ENCODE results near the gene FBLN1. TPM values are rescaled to one million over a fixed set of nuclear protein-coding genes. Genes with fewer than 3 reads are reported as not detected.
"Not testable (repeated sequence)": the region's sequence is repeated elsewhere in the genome, so short reads cannot be mapped to it uniquely, and the experiment has no call there.

FBLN1 gene
- polyA plus RNA-seq, 3 donors, result 0.03 to 0.17 TPM; not detected in 1

DNA sequence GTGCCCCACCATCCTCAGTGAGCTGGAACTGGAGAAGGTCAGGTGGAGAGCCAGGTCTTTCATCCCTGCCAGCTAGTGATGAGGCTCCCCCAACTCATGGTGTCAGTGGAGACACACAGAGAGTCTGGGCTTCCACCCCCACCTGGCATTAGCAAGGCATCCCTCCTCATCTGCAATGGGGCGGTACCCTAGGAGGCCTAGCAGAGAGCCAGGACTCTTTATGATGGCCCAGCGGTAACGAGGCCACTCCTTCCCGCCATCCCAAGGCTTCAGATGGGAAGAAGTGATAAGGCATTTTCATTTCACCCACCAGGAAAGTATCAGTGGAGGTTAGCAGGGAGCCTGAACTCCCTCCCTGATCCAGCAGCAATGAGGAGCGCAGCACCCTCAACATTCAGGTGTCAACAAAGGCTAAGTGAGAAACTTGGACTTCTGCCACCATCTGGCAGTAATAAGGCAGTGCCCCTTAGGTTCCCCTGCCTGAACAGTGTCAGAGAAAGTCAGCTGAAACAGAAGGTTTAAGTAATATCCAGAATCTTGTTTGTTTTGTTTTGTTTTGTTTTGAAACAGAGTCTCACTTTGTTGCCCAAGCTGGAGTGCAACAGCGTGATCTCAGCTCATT lies 40.5 kb upstream of the FBLN1 start:
- Mint-ChIP-seq H3K36me3 (no peaks in the 10 kb centered on the region), H3K27me3 (ENCODE audit: low read depth in 3 of 3) (peaks cover 2 to 13% (median 2%) of the 10 kb centered on the region in 3 donors), H3K4me1 (no peaks in the 10 kb centered on the region), H3K4me3 (no peak overlapping the region), H3K9me3 (peaks cover 0 to 6% (median 2%) of the 10 kb centered on the region in 7 donors), H3K27ac (no peak overlapping the region)
- H3K4me1 ChIP-seq (ENCODE audit: control insufficient read depth in 1 of 2, insufficient read depth in 2 of 2, low read length in 2 of 2), result no peaks in the 10 kb centered on the region
- no peak for DNase-seq
- H3K27ac ChIP-seq (ENCODE audit: low read depth in 1 of 2, low read length in 2 of 2), result no peak overlapping the region
- H3K4me2 ChIP-seq (replicated peaks; ENCODE audit: extremely low read depth, low read length, poor library complexity, severe bottlenecking), result no peak overlapping the region
- TF ChIP-seq, protein P1, sequence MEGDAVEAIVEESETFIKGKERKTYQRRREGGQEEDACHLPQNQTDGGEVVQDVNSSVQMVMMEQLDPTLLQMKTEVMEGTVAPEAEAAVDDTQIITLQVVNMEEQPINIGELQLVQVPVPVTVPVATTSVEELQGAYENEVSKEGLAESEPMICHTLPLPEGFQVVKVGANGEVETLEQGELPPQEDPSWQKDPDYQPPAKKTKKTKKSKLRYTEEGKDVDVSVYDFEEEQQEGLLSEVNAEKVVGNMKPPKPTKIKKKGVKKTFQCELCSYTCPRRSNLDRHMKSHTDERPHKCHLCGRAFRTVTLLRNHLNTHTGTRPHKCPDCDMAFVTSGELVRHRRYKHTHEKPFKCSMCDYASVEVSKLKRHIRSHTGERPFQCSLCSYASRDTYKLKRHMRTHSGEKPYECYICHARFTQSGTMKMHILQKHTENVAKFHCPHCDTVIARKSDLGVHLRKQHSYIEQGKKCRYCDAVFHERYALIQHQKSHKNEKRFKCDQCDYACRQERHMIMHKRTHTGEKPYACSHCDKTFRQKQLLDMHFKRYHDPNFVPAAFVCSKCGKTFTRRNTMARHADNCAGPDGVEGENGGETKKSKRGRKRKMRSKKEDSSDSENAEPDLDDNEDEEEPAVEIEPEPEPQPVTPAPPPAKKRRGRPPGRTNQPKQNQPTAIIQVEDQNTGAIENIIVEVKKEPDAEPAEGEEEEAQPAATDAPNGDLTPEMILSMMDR (IDR thresholded peaks at IDR 0.05), result no peak
- H3K27me3 ChIP-seq (ENCODE audit: control insufficient read depth in 2 of 2, insufficient read depth in 2 of 2, low read length in 2 of 2), result no peaks in the 10 kb centered on the region
- H3K9ac ChIP-seq (ENCODE audit: insufficient read depth, low read length, poor library complexity, severe bottlenecking), result no peak overlapping the region
- WGBS (ENCODE audit: insufficient coverage), result no CpG with 5 or more reads among the region's 6 CpGs
- H2AFZ ChIP-seq (ENCODE audit: insufficient read depth, low read depth, low read length, poor library complexity, severe bottlenecking), result no peak overlapping the region
- no peaks in the 10 kb centered on the region for H3K79me2 ChIP-seq (ENCODE audit: insufficient read depth, low read length)
- H3K9me3 ChIP-seq (replicated peaks in 1 of 2; ENCODE audit: control insufficient read depth in 1 of 2, insufficient read depth in 1 of 2, low read length in 2 of 2), result no peaks in the 10 kb centered on the region
- no peaks in the 10 kb centered on the region for H4K20me1 ChIP-seq (ENCODE audit: insufficient read depth, low read length)
- H3K4me3 ChIP-seq (replicated peaks in 1 of 3; ENCODE audit: low read depth in 2 of 3, low read length in 3 of 3), result no peak overlapping the region
- intact Hi-C loops (cut with micrococcal nuclease), result no loop called here
- H3K36me3 ChIP-seq (replicated peaks in 1 of 2; ENCODE audit: control insufficient read depth in 1 of 2, insufficient read depth in 2 of 2, low read length in 2 of 2), result no peaks in the 10 kb centered on the region

GRCh38 chr22:45463691-45464090 lies 39.0 kb upstream of the FBLN1 start:
- H3K9ac ChIP-seq (ENCODE audit: insufficient read depth, low read length, poor library complexity, severe bottlenecking); H3K9me3 Mint-ChIP-seq; H4K20me1 ChIP-seq (ENCODE audit: insufficient read depth, low read length); H3K36me3 Mint-ChIP-seq; H3K4me1 Mint-ChIP-seq; H3K27ac ChIP-seq (ENCODE audit: low read depth in 1 of 2, low read length in 2 of 2); H3K4me3 ChIP-seq (replicated peaks in 1 of 3; ENCODE audit: low read depth in 2 of 3, low read length in 3 of 3); H3K4me1 ChIP-seq (ENCODE audit: control insufficient read depth in 1 of 2, insufficient read depth in 2 of 2, low read length in 2 of 2); intact Hi-C loops (cut with micrococcal nuclease); H2AFZ ChIP-seq (ENCODE audit: insufficient read depth, low read depth, low read length, poor library complexity, severe bottlenecking); DNase-seq; H3K4me2 ChIP-seq (replicated peaks; ENCODE audit: extremely low read depth, low read length, poor library complexity, severe bottlenecking); H3K27me3 ChIP-seq (ENCODE audit: control insufficient read depth in 2 of 2, insufficient read depth in 2 of 2, low read length in 2 of 2); H3K4me3 Mint-ChIP-seq; H3K9me3 ChIP-seq (replicated peaks in 1 of 2; ENCODE audit: control insufficient read depth in 1 of 2, insufficient read depth in 1 of 2, low read length in 2 of 2); H3K27ac Mint-ChIP-seq; H3K79me2 ChIP-seq (ENCODE audit: insufficient read depth, low read length); H3K36me3 ChIP-seq (replicated peaks in 1 of 2; ENCODE audit: control insufficient read depth in 1 of 2, insufficient read depth in 2 of 2, low read length in 2 of 2): not testable (repeated sequence)
- H3K27me3 Mint-ChIP-seq (ENCODE audit: low read depth in 3 of 3), result peaks cover 2 to 14% (median 2%) of the 10 kb centered on the region in 3 donors
- 100% methylated on average over 1 of the region's 3 CpGs for WGBS (ENCODE audit: insufficient coverage)

Data from CD14-positive monocyte (primary cell).